CD4-positive, alpha-beta T cell treated with Interleukin-15 for 4 hours (primary cell): ENCODE results near the gene CCDC148.

Source experiments
- DNase-seq: peaks from one replicate; pipeline ENCODE4 v3.0.0-alpha.2; 2020; ENCODE audit warnings: low spot score

The CCDC148 gene

DNA sequence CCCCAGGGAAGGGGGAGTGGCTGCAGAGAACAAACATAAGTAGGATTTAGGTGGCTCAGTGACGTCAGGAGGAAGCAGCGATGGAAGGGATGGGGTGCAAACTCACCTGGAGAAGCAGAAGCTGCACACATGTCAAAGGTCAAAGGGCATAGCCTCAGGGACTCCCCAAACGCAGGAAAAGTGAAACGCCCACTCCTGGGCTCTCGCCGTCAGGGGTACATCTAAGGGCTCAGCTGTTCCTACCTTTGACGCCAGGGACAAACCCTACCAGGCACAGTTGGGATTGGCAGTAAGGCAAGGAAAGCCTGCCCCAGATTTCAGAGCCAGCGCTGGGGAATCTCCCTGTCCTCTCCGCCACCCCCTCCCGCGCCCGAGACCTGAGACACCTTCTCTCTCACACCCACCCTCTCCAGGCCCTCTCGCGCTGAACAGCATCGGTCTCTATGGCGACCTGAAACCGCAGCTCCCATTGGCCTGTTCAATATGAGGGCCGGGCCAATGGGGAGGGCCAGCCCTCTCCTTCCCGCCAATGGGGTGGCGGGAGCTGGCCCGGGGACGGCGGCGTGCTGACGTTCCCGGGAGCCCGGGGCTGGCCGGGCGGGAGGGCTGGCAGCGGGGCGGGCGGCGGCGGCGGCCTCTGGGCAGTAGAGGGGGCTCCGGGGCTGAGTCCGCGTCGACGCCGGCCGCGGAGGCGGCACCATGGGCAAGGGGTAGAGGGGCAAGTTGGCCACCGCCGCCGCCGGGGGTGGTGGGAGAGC, at the start of gene CCDC148, which contains the start of gene PKP4:
Gene CCDC148 (minus strand): TSS at position 445 of the 758 bp plus-strand sequence. CDS start 314 bp downstream, at position 131.
Gene PKP4 (plus strand): TSS at position 644 of the 758 bp plus-strand sequence. CDS start 76,233 bp downstream, outside the sequence.
- DNase-seq = peak; percentile 91

DNA sequence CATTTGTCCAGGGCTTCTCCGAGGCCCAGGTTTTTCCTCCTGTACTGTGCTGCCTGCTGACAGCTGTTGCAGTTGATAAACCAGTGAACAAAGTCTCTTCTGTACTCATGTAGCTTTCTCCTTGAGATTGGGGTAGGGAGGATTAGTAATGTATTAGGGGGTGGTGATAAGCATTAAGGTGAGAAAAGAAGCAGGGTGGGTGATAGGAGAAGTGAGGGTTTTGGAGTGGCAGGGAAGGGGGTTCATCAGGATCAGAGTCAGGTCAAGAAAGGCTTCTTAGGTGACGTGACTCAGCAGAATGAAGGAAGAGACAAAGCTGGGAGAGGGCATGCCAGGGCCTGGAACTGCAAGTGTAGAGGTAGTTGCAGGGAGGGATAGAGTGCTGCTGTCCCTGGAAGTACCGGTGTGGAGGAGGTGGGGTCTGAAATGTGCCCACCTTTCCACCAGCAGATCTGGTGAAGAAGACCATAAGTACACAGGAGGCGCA, 48.9 kb upstream of the CCDC148 start:
- no peak for DNase-seq

DNA sequence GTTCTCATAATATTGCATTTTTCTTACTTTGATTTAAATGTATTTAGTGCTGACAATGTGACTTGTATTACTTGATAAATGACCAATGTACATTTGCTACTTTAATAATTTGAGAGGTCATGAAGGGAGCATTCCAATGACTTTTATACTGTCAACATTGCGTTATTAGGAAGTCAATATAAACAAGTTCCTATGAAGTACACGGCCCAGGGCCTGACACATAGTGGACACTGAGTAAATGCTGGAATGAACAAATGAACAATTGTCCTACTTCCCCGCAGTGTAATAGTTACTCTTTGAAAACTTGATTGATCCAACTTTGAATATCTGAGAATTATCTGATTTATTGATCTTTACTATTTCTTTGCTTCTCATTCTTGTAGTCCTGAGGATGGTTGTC, 47.5 kb upstream of the CCDC148 start:
- DNase-seq = no peak

DNA sequence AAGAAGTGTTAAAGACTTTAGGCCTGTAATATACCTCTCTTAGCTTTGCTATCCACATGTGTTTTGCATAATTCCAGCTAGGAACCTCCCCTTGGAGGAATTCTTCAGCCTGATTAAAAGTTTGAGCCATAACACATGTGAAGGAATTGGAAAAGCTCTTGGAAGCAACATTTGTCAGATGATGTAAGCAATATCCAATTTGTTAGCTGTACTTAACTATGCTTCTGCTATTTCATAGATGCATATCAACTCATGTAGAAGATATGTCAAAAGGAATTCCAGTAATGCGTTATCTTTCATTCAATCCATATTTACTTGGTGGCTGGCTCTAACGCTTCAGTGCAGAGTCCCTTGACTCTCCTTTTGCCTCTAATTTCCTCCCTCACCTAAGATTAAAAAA, 46.4 kb upstream of the CCDC148 start:
- DNase-seq = no peak

DNA sequence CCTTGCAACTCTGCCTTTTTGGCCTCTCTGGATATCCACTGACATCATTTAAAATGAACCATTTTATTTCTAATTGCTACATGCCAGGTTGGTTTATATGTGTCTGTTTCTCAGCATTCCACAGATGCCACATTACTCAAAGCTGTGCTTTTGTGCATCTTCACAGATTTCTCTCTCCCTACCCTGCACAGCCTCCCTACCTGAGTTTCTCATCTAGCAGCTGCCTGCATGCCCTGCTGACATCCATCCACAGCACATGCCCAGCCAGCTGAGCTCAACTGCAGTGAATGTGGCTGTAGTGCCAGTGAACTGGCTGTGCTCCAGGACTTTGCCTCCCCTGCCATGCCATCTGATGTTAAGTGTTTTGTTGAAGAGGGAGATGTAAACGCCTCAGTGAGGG, 44.7 kb upstream of the CCDC148 start:
- no peak for DNase-seq

DNA sequence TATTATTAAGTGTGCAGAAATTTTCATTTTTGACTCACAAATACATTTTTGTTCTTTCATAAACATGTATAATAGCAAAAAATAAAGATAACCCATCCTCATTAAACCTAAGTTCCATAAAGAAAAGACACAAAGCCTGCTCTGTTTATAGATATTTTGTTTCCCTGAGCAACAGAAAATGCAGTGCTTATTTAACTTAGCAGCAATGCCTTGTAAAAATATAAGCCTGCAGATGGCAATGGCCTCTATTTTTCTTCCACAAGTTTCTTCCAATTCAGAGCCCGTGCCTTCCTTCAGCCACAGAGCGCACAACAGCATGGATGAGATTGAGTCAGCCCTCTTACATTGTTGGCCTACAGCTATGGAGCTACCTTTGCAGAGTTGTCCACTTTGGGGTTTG, 43.8 kb upstream of the CCDC148 start:
- no peak for DNase-seq

DNA sequence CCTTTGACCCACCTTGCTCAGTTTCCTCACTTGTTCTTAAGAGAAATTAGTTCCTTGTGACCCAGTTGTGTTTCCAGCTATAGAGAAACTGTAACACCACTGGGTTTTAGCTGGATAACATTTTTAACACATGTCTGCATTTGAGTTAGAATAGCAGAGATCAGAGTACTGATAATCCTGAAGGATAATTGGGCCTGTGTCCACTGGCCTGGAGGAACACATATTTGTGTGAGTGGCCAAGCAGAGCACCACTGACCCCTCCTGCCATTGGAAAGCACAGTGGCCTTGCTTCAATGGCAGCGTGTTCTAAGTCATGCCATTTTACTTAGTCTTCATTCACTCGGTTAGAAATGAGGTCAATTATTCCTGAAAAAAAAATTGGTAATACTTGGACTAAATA, 42.8 kb upstream of the CCDC148 start:
- DNase-seq = no peak

DNA sequence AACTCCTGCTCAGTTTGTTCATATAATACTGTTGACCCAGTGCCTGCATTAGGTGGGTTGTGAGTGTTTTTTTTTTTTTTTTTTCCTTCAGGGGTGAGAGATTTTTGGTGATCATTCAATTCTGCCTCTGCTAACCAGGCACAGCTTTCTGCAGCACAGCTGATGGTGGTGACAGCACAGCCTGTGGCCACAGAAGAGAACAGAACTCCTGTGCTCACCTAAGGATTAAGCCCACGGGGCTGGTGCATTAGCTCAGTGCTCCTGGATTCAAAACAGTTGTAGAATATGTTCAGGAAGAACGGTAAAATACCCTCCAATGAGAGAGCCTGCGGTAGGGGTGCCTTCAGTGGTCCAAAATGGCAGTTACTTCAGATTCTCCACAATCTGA, 42.2 kb upstream of the CCDC148 start:
- no peak for DNase-seq

DNA sequence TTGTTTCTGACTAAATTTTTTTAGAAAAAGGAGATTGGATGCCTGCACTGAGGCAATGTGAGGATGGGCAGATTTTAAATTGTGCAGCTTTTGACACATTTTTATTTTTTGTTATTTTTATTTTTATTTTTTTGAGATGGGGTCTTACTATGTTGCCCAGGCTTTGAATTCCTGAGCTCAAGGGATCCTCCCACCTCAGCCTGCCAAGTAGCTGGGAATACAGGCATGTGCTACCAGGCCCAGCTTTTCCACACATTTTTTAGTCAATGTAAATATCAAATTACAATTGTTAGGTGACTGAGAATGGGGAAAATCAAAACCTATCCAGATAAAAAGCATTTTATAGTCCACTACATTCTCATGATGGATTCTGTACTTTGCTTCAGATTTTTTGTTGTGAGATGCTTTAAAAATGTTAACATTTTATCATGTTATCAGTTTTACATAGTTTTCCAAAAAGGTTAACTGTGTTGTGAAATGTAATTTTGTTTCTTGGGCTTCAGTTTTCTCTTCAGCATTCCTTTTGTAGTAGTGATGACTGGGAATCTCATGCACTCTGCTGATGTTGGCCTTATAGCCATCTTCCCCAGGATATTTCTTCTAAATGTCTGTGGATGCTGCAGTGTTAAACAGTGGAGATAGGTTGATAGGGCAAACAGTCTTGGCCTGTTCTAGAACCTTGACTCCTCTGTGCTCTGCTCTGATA, 41.6 kb upstream of the CCDC148 start:
- no peak for DNase-seq

DNA sequence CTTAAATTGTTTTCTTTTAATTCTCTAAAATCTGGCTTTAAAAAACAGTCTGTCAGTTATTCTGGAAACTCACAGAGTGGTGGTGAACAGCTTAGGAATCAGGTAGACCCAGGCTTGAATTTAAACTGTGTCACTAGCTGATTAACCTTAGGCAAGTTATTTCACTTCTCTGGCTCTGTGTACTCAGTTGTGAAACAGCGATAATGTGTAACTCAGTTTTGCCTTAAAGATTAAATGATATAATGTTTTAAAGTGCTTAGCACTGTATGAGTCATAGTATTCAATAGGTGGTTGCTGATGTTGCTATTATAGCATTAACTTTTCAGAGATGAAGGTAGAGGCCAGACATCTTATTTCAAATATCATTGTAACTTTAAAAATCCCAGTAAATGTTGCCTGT, 40.9 kb upstream of the CCDC148 start:
- DNase-seq = no peak

DNA sequence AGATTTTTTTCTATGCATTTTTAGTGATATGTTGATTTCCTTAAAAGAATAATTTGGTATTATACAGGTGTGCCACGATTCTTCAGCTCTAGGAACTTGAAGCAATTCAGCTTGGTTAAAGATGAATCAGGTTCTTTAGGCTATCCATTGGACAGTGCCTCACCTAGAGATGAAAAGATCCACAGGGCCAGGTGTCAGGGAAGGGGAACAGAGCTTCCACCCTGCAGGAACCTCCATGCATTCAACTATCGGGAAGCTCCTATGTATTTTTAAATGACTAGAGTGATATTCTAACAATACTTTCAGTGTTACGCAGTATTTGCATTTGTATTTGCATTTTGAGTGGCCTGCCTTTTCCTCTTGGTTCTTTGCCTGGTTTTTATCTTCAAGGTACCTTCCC, 40.4 kb upstream of the CCDC148 start:
- no peak for DNase-seq

DNA sequence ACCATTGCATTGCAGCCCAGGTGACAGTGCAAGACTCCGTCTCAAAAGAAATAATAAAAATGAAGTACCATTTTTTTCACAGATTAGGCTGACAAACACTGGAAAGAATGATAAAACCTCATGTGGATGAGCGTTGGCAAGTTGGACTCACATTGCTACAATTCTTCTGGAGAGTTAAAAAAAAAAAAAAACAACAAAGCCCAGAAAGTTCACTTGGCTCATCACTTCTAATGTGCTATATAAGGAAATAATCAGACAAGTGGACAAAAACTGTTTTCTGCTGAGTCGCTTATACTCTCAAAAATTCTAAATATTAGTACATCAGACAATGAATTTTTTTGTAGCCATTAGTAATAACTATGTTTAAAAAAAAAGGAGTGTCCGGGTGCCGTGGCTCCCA, 38.6 kb upstream of the CCDC148 start:
- DNase-seq = no peak

DNA sequence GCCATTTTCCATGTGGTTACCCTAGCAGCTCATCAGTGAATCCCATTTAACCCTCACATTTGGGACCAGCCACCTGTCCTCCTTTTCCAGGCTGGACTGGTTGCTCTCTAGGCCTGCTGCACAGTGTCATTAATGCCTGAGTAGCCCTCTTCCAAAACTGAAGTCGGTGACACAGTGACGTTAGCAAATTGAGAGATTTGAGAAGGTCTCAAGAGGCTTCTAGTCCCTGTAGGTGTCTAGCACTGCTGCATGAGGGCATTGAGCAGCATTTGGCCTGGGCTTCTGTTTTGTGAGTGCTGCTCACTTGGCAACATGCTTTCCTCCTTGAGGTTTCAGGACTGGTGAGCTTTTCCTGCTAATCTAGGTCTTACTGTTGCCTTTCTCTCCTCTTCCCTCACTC, 36.9 kb upstream of the CCDC148 start:
- DNase-seq = no peak

DNA sequence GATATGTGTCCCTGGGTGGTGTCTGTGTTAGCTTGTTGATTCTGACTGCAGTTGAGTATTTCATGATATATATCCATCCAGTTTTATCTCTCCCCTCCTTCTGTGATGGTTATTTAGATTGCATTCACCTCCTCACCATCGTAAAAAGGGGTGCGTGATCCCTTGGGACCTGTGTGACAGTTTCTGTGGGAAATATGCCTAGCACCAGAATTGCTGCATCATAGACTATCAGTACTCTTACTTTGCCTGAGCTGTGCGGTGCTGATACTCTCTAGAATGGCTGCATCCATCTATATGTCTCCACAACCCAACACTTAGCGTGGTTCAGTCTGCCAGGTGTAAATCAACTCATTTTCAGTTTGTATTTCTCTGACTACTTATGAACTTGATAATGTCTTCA, 34.5 kb upstream of the CCDC148 start:
- DNase-seq = no peak

DNA sequence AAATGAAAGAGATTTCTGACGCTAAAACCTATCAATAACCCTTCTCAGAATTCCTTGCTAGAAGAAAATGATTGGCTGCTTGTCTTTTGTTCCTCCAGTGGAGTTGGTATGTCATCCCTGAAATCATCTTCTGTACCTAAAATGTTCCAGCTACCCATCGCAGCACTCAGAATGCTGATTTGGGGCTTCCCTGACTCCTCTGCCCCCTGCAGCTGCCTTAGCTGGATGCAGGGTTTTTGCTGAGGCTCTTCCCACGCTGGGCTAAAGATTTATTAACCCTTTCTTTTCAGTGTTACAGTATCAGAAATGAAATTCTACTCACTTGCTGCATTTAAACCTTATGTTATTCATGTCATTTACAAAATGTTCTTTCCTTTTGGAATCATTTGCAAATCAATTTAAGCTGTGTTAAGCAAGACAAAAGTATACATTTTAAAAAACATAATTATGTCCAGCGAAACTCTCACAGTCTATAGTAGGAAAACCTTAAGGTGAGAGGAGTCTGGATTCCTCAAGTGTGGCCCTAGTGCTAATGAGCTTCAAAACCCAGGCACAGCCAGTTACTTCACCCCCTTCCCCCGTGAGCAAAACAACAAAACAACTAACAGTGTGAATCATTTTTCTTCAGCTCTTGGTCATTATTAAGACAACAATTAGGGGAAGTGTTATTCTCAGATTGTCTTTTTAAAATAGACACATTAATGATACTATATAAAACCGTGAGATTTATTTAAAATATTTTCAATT, 33.0 kb upstream of the CCDC148 start:
- DNase-seq = no peak

DNA sequence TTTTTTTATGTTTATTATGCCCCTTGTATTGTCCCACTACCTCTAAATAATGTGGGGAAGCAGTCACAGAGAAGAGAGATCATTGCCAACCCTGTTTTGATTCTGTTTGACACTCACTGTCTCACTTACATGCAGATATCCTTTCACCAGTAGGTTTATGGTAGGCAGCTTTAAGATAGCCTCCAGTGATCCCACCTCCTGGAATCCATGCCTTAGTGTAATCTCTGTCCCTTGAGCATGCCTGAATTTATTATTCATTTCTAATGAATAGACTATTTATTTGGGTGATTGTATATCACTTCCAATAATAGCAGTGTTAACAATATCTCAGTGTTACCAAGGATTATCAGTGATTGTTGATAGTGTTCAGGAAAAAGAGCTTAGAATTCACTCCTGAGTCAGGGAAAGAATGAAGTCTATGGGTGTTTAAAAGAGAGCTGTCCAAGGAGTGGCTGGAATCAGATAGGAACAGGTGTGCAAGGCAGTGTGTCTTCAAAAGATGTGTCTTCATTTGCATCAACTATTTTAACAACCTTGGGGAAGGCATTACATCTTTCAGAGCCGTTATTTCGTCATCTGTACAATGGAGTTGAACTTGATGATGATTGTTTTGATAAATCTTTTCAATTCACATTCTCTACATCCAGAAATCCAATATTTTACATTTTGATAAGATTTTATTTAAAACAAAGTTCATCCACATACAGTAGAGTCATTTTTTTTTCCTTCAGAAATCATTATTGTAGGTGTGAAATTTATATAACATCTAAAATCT, 32.1 kb upstream of the CCDC148 start:
- no peak for DNase-seq

DNA sequence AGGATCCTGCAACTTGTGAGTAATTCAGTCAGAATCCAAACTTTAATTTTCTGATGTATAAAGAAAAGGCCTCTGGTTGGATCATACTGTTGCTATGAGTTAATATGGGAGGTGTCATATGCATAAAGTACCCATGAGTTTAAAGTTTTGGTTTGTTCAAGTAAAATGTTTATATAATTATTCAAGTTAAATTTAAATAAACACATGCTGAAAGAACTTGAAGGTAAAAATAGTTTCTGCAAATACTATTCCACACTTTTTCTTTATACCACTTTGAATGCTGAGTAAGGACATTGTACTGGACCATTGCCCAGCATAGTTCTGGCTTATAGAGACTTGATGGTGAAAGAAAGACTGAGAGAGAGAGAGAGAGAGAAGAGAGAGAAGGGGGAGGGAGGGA, 30.9 kb upstream of the CCDC148 start:
- DNase-seq = no peak

DNA sequence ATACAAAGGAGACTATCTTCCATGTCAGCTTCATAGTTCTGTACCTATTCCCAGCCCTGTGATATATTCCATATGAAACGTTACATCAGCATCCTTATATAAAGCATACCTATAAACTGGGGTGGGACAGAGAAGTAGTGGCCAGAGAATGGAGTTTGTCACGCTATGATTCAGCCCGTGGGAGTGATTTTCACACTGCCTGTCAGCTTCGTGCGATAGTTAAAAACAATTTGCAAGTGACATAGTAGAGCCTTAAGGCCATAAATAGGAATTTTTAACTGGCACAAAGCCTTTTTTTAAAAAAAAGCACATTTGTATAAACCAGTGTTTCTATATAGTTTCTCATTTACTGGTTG, 30.4 kb upstream of the CCDC148 start:
- no peak for DNase-seq

DNA sequence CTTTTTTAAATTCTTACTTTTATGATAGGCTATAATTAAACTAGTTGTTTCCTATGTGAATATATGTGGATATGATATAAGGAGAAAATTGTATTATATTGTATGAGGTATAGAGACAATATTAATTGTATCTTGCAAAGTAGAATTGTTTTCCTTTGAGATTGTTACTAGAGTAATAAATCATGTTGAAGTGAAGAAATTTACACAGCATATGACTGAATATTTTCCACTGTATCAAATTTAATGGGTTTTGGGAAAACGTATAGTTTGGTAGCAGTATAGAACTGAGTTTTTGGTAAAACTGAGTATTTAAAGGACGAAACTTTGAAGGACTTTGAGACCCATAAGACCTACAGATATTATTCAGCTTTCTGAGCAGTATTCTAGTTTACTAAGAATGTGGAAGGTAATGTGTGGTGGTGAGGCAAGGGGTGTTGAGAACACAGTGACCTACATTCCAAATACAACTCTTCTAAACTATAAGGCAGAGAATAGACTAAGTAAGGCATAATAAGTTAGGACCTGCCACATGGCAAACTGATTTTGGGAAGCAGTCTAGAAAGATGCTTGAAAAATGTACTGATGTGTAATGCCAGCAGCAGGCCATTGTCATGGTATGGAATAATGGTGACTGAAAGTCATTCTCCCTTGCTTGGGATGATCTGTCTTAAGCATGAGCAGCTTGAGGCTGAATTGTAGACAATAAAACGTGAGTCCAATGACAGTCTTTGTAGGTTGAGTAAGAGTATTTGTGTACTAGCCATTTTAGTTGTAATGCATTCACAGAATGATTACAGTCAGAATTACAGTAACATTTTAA, 29.8 kb upstream of the CCDC148 start:
- no peak for DNase-seq

DNA sequence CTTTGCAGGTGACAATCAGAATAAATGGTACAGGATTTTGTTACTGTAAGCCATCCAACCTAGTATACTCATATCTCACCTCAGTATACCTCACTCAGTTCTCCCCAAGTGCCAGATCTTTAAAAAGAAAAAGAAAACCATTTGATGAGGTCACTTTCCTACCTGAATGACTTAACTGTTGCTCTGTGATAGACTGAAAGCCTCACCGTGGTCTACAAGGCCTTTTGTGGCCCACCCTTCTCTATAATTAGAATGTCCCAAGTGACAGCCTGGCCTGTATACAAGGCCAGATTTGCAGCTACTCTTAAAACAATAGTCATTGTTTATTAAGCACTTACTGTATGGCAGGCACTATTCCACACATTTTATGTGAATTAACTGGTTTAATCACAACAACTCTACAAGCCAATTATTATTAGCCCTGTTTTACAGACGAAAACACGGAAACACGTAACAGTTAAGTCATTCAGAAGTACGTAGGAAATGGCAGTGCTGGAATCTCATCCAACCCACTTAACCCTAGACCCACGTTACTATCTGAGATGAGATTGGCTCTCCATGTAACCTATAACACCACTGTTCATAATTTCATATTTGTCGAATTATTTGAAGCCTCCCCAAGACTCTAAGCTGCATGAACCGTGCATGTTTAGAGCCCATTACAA, 28.5 kb upstream of the CCDC148 start:
- no peak for DNase-seq

DNA sequence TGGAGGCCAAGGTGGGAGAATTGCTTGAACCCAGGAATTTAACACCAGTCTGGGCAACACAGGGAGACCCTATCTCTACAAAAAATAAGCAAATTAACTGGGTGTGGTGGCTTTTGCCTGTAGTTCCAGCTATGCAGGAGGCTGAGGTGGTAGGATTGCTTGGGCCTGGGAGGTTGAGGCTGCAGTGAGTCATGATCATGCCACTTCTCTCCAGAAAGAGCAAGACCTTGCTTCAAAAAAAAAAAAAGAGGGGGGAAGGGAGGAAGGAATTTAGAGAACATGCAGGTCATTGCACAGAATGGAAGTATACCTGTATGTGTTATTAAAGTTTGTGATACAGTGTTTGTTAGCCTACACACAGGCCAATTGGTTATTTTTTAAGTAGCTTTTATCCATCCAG, 26.0 kb upstream of the CCDC148 start:
- DNase-seq = no peak
